DOHH2 (cell line): ENCODE measurements around the gene UMPS.

ENCODE experiments used
- H3F3A ChIP-seq: fragments of 200-600 bp; sonication (generic), shearing (Covaris generic); 2 replicates; pipeline ENCODE4 v1.6.0; 2016; ENCODE audit warnings: antibody characterized with exemption, mild to moderate bottlenecking; ENCODE audit not compliant: control insufficient read depth, insufficient read depth
- H3K27ac ChIP-seq: fragments of 200-600 bp; sonication (generic); 2 replicates; pipeline ENCODE4 v1.5.1; 2014; ENCODE audit warnings: low read depth, mild to moderate bottlenecking, low read length, moderate library complexity
- H3K27me3 ChIP-seq: fragments of 200-600 bp; sonication (generic); 2 replicates; pipeline ENCODE4 v1.6.1; 2014; ENCODE audit warnings: mild to moderate bottlenecking, low read length, mixed read lengths; ENCODE audit not compliant: control insufficient read depth
- H3K36me3 ChIP-seq: fragments of 200-600 bp; sonication (generic); 2 replicates; pipeline ENCODE4 v1.6.1; 2014; ENCODE audit warnings: mild to moderate bottlenecking, low read length, moderate library complexity, mixed read lengths; ENCODE audit not compliant: control insufficient read depth
- H3K4me1 ChIP-seq: fragments of 200-600 bp; sonication (generic); 2 replicates; pipeline ENCODE4 v1.6.1; 2014; ENCODE audit warnings: mild to moderate bottlenecking, low read length, mixed read lengths; ENCODE audit not compliant: control insufficient read depth
- H3K4me2 ChIP-seq: fragments of 200-600 bp; sonication (generic); 2 replicates; pipeline ENCODE4 v1.6.0; 2014; ENCODE audit warnings: mild to moderate bottlenecking, low read length, moderate library complexity
- H3K4me3 ChIP-seq: fragments of 200-600 bp; sonication (generic); 2 replicates; pipeline ENCODE4 v1.5.1; 2014; ENCODE audit warnings: mild to moderate bottlenecking, low read length, mixed read lengths
- H3K79me2 ChIP-seq: fragments of 200-600 bp; sonication (generic); 2 replicates; pipeline ENCODE4 v1.6.1; 2014; ENCODE audit warnings: mild to moderate bottlenecking, low read length, mixed read lengths; ENCODE audit not compliant: control insufficient read depth
- H3K9me2 ChIP-seq: fragments of 200-600 bp; sonication (generic); replicated peaks from 2 replicates; pipeline ENCODE4 v1.6.1; 2014; ENCODE audit warnings: mild to moderate bottlenecking, low read length, mixed read lengths; ENCODE audit not compliant: control insufficient read depth
- H3K9me3 ChIP-seq: fragments of 200-600 bp; sonication (generic); 2 replicates; pipeline ENCODE4 v1.6.1; 2014; ENCODE audit warnings: antibody characterized with exemption, low read length, mixed read lengths; ENCODE audit not compliant: control insufficient read depth, insufficient read depth
- H4K20me1 ChIP-seq: fragments of 200-600 bp; sonication (generic); 2 replicates; pipeline ENCODE4 v1.6.0; 2014; ENCODE audit warnings: low read depth, mild to moderate bottlenecking, antibody characterized with exemption, low read length, moderate library complexity; ENCODE audit not compliant: control insufficient read depth, insufficient read depth
- EZH2phosphoT487 ChIP-seq: fragments of 200-600 bp; sonication (generic); IDR thresholded peaks from 2 replicates; pipeline ENCODE4 v1.6.1; 2017; ENCODE audit warnings: borderline replicate concordance, mild to moderate bottlenecking, antibody characterized with exemption, low read length, moderate library complexity, mixed read lengths
- TF ChIP-seq, protein P1 (sequence below): fragments of 200-600 bp; sonication (generic); IDR thresholded peaks from one replicate; pipeline ENCODE4 v1.5.1; 2014; ENCODE audit warnings: antibody characterized with exemption, mild to moderate bottlenecking, low read depth, low read length; ENCODE audit not compliant: poor library complexity, severe bottlenecking

Gene UMPS

DNA sequence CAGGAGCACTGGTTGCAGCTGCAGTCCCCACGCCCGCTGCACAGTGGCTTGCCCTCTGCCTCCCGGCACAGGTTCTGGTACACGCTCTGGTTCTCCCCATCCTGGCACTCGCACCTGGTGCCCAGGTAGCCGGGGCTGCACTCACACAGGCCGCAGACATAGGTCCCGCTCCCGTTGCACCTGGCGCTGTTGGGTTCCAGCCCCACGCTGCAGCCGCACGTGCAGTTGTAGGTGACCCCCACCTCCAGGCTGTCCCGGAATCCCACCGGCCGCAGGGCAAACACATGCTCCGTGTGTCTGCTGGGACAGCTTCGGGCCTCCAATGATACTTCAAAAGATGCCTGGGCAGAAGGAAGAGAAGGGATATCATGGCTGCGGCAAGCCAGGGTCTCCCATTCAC, 66.2 kb downstream of the UMPS start:
- Histone ChIP-seq H3K9me3 (no peaks in the 10 kb centered on the region), H3K9me2 (no peaks in the 10 kb centered on the region), H3F3A (no peaks in the 10 kb centered on the region), H3K4me3 (no peak overlapping the region), H3K36me3 (no peaks in the 10 kb centered on the region), H4K20me1 (no peaks in the 10 kb centered on the region), H3K4me2 (no peak overlapping the region), H3K27me3 (peaks cover 4% of the 10 kb centered on the region; the same call in 1 of the 2 replicates), H3K4me1 (no peaks in the 10 kb centered on the region), H3K79me2 (no peaks in the 10 kb centered on the region), H3K27ac (no peak overlapping the region)
- TF ChIP-seq, protein P1, sequence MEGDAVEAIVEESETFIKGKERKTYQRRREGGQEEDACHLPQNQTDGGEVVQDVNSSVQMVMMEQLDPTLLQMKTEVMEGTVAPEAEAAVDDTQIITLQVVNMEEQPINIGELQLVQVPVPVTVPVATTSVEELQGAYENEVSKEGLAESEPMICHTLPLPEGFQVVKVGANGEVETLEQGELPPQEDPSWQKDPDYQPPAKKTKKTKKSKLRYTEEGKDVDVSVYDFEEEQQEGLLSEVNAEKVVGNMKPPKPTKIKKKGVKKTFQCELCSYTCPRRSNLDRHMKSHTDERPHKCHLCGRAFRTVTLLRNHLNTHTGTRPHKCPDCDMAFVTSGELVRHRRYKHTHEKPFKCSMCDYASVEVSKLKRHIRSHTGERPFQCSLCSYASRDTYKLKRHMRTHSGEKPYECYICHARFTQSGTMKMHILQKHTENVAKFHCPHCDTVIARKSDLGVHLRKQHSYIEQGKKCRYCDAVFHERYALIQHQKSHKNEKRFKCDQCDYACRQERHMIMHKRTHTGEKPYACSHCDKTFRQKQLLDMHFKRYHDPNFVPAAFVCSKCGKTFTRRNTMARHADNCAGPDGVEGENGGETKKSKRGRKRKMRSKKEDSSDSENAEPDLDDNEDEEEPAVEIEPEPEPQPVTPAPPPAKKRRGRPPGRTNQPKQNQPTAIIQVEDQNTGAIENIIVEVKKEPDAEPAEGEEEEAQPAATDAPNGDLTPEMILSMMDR = no peak
- TF ChIP-seq EZH2phosphoT487 = no peak

DNA sequence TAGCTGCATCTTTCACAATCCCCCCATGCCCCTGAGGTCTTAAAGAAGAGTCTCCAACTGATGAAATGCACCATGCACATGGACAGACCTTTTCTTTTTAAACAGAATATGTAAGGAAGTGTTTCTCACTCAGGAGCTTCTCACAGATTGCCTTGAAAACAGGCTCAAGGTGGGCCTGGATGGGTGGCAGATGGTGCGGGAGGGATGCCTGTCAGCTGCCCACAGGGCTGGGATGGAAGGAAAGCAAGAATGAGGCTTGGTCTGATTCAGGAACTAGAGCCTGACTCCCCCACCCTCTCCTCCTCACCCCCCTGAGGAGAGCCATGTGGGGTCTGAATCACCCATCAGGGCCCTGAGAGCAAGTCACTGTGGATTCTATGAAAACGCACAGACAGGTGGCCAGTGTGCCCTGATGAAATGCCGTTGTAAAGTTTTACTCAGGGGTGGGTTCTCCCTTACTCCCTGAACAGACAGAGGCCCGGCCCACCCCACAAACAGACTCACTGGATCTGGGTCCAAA, 67.2 kb downstream of the UMPS start:
- H3F3A ChIP-seq = no peaks in the 10 kb centered on the region
- no peaks in the 10 kb centered on the region for H3K9me2 ChIP-seq
- H3K4me3 ChIP-seq = no peak overlapping the region
- H4K20me1 ChIP-seq = no peaks in the 10 kb centered on the region
- H3K27ac ChIP-seq = no peak overlapping the region
- no peaks in the 10 kb centered on the region for H3K9me3 ChIP-seq
- H3K4me2 ChIP-seq = no peak overlapping the region
- H3K27me3 ChIP-seq = no peaks in the 10 kb centered on the region
- no peaks in the 10 kb centered on the region for H3K79me2 ChIP-seq
- H3K4me1 ChIP-seq = no peaks in the 10 kb centered on the region
- no peaks in the 10 kb centered on the region for H3K36me3 ChIP-seq
- TF ChIP-seq, protein P1 = no peak
- no peak for TF ChIP-seq EZH2phosphoT487
